Omental fat pad (tissue), 4 donors: ENCODE measurements around the gene EVI5. TPM values are rescaled to one million over a fixed set of nuclear protein-coding genes. Genes with fewer than 3 reads are reported as not detected.

Experiments used
- ATAC-seq: fragments of 150-250 bp; one replicate; pipeline ENCODE4 v1.9.1; 2016; ENCODE audit warnings: mild to moderate bottlenecking, moderate library complexity; ENCODE audit not compliant: low FRiP score
- DNase-seq: peaks from one replicate; pipeline ENCODE4 v3.0.0-alpha.2; 2019; ENCODE audit warnings: low spot score
- total RNA-seq, 4 donors: library from RNA; depleted of rRNA; stranded (reverse); fragments of >200 nt; gene quantifications; one replicate each; pipeline ENCODE4 v1.1.0, GENCODE V29; 2016
- TF ChIP-seq, protein P1 (sequence below), 3 donors: fragments of 450-650 bp; IDR thresholded peaks; one replicate each; pipeline ENCODE4 v1.5.1; 2016 to 2017; ENCODE audit warnings: antibody characterized with exemption in 3 of 3, mild to moderate bottlenecking in 3 of 3, moderate library complexity in 2 of 3

The EVI5 gene
- total RNA-seq, 4 donors from 2014 or later, result 25.9 to 38.3 (median 30.7) TPM

DNA sequence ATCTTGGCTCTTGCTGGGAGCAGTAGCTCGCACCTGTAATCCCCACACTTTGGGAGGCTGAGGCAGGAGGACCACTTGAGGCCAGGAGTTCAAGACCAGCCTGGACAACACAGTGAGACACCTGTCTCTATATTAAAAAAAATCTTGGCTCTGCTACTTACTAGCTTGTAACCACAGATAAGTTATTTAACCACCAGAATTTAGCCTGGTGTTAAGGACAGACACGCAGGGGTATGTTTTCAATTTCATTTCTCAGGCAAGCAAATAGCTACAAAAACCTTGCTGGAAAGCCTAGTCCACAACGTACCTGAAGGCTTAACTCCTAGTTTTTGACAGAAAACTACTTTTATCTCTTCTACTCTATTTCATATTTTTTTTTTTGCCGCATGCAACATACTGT lies 273.4 kb downstream of the EVI5 start:
- no peak for ATAC-seq
- DNase-seq, result no peak
- TF ChIP-seq, protein P1, sequence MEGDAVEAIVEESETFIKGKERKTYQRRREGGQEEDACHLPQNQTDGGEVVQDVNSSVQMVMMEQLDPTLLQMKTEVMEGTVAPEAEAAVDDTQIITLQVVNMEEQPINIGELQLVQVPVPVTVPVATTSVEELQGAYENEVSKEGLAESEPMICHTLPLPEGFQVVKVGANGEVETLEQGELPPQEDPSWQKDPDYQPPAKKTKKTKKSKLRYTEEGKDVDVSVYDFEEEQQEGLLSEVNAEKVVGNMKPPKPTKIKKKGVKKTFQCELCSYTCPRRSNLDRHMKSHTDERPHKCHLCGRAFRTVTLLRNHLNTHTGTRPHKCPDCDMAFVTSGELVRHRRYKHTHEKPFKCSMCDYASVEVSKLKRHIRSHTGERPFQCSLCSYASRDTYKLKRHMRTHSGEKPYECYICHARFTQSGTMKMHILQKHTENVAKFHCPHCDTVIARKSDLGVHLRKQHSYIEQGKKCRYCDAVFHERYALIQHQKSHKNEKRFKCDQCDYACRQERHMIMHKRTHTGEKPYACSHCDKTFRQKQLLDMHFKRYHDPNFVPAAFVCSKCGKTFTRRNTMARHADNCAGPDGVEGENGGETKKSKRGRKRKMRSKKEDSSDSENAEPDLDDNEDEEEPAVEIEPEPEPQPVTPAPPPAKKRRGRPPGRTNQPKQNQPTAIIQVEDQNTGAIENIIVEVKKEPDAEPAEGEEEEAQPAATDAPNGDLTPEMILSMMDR (IDR thresholded peaks at IDR 0.05), result no peak

DNA sequence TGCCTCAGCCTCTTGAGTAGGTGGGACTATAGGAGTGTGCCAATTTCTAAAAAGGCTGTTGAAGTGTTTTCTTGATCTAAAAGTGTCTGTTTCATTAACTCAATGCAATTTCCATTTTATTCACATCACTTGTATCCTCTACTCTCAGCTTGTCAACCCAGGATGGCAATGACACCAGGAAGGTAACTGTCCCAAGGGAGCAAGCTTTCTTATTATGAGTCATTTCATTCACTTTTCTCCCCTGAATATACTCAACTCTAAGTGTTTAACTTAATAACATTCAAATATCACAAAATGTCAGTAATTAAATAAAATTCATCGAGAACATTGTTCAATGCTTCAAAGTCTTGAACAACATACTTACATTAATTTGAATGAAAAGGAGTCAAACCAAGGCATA lies 275.3 kb downstream of the EVI5 start:
- ATAC-seq, result no peak
- TF ChIP-seq, protein P1 (IDR thresholded peaks at IDR 0.05), result no peak
- DNase-seq, result no peak

DNA sequence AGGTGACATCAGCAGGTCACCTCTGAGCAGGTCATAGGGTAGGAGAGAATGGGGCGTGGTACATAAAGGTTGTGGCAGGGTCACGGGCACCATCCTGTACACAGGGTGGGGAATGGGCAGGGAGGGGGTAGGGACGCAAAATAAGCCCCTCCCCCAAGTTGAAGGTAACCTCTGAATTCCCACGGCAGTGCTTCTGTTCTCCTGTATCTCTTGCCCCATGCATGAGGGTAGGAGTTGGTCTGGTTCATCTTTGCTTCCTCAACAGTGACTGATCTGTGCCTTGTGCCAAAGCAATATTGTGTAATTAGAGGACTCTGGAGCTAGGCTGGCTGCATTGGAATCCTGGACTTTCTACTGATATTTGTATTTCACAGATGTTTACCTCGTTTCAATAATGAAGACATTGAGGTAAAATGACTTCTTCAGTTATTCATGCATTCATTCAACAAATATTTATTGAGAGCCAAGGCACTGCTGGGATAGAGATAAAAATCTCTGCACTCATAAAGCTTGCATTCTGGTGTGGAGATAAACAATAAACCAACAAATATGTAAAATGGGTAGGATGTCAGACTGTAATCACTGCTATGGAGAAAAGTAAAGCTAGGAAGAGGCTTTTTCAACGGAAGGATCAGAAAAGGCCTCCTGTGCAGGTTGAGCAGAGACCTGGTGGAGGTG lies 279.8 kb downstream of the EVI5 start:
- no peak for ATAC-seq
- no peak for DNase-seq
- TF ChIP-seq, protein P1 (IDR thresholded peaks at IDR 0.05), result no peak

DNA sequence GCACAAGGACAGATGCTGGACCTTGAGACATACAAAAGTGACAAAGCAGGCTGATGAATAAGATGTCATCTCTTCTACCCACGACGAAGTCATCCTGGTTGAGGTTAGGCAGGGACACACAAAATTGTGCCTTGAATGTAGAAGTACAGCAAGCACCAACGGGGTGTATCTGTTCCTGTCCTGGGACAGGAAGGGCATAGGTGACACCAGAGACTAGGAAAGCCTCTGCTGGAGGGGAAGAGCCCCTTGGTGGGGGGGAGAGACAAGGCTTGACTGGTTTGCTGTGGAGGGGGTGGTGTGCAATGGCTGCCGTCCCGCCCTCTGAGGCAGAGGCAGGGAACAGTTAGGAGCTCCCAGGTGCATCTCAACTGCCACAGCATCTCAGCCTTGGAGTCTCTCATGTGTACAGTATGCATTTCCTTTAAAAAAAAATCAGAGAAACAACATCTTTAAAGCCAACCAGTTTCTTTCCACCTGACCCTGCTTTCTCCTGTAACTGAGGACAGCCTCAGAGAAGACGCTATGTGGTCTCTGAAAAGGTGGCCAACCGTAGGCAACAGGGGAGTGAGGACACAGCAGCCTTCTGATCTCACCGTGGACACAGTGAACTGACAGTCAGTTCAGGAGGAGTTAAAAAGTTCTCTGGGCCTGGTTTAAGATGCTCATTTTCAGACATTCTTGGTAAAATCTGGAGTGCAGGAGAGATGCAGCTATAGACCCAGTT lies 280.5 kb downstream of the EVI5 start:
- TF ChIP-seq, protein P1 (IDR thresholded peaks at IDR 0.05), result no peak
- no peak for ATAC-seq
- DNase-seq, result no peak

DNA sequence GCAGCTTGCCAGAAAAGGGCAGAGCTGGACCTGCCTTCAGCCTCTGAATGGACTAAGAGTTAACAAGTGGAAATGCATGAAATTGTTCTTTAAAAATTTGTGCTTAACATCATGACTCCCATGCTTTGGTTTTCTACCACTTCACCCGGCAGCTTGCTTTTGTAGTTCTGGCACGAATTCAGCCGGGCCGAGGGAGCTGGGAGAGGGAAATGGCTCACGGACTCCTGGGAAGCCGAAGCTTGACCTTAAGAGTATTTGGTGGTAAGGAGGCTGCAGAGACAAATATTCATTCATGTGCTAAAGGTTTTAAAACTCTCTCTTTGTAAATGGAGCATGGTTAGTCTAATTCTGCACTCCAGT lies 281.0 kb downstream of the EVI5 start:
- TF ChIP-seq, protein P1 (IDR thresholded peaks at IDR 0.05), result no peak
- DNase-seq (no peak), ATAC-seq (no peak)

DNA sequence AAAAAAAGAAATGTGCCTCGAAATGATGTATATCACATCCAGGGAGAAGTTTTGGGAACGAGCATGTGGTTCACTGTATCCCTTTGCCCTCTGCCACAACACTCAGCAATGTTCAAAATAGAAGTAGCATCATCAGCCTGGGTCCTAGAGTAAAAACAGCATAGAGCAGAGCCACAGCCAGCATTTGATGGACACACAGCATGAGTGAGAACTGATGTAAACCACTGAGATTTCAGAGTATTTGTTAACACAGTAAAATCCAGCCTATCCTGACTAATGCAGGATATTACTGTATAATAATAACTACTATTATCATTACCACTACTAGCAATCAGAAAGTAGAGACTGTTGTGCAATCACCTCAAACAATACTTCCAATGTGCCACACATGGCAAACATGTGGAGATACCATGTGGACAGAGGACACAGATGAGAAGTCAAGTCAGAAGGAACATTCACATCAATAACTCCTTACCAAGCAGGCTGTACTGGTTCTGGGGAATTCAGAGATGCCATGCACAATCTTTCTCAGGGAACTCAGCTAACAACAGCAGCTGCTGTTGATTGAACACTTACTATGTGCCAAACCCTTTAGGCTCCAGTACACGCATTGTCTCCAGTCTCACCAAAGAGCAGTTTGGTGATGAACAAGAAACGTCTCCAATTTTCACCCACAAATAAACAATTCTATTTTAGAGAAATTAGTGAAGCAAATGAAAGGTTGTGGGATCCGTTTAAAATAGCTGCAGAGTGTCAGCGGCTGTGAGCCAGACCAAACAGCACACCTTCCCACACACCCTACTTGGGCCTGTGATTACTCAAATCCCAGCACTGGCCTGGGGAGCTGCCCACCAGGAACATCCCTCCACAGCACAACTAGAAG lies 281.6 kb downstream of the EVI5 start:
- TF ChIP-seq, protein P1 (IDR thresholded peaks at IDR 0.05), result no peak
- ATAC-seq, result no peak
- DNase-seq, result no peak
